HG02623 (cell line): Measurements from ENCODE around the gene CLASP1.
"Not testable (repeated sequence)": the region's sequence is repeated elsewhere in the genome, so short reads cannot be mapped to it uniquely, and the experiment has no call there.

Experiments
- ATAC-seq: cut with Tn5 transposase; IDR thresholded peaks from one replicate; pipeline ENCODE4 v1.9.1; 2021; ENCODE audit warnings: moderate library complexity; ENCODE audit not compliant: unreplicated experiment

CLASP1 gene

GRCh38 chr2:121297866-121298265 lies 351.4 kb downstream of the CLASP1 start:
- not testable (repeated sequence) for ATAC-seq

- peak; percentile 63 for ATAC-seq
Observed at GRCh38 chr2:121297217-121297830, 351.9 kb downstream of the CLASP1 start.

GRCh38 chr2:121295911-121296650 lies 353.2 kb downstream of the CLASP1 start:
- no peak for ATAC-seq

DNA sequence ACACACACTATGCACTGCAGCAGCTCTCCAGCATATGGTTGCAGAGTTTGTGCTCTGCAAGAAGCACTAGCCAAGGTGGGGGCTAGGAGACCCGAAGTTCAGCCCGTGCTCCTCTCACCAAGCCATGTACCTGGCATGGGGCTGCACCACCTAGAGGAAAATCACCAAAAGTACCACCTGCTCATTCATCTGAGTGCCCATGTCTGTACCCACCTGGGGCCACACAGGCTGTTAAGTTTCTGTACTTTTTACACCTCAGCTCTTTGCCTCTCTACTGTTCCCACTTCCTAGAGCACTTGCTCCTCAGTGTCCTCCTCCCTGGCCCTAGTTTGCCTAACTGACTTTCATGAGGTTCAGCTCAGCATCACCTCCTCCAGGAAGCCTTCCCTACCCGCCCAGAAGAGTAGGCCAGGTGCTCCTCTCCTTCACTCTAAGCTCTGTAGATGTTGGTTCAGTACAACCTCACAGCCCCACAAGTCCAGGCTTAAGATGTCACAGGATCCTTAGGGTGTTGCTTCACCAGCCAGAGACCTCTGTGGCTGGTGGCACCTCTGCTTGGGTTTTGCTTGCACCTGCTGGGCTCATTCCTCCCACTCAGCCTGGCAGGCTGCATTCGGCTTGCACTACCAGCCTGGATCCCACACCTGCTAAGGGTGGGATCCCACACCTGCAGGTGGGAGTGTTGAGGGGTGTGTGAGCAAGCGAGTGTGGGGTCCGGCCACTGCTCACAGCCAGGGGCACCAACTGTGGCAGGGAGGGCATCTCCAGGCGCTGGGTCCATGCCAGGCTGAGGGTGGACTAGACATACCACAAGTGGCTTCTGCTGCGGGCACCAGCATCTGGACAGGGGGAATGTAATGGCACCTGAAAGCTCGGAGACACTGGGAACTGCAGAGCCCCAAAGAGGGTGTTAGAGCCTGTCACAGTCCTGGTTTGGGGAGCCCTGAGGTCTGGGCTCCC lies 354.1 kb downstream of the CLASP1 start:
- ATAC-seq, result no peak

DNA sequence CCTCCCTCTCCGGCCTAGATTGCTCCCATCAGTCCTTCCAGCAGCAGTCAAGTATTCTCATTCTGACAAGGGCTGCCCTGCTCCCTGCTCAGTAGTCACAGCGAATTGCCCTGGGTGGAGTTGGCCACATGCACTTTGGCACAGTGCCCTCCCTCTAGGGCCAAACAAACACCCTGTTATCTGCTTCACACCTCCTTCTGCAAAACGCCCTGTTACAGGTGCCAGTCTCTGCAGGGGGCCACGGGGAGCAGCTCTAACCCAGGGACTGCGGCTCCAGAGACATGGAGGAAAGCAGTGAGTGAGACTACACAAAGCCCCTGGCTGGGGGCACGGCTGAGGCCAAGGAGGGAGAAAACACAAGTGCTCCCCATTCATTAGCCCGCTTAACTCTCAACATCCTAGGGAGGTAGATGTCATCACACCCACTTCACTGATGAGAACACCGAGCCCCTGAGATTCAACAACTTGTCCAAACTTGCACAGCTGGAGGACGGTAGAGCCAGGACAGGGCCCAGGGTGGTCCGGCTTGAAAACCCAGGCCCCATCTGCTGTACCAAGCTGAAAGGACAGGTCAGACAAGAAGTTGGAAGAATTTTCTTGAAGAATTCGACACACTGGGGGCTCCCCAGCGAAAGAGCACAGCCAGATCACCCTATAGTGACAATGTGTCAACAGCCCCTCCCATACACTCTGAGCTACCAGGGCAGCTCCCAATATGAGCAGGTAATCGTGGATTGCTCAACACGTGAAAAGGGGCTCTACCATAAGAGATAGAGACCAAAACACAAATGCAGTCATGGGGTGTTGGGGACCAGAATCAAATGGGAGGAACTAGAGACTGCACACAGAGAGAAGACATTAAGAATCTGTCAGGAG lies 355.6 kb downstream of the CLASP1 start:
- ATAC-seq, result no peak

DNA sequence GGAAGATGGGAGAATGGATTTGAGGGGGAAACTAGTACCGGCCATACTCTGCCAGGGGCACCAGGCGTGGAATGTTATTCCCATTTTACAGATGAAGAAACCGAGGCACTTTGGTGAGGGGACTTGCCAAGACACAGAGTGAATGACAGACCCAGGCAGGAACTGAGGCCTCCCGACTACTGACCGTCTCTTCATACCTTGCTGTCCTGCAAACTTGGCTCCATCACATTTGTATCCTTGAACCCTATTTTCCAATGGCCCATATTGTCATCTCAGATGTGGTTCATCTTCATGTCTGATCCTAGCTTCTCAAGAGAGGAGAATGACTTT lies 358.0 kb downstream of the CLASP1 start:
- no peak for ATAC-seq

GRCh38 chr2:121289271-121289670 lies 360.0 kb downstream of the CLASP1 start:
- ATAC-seq, result no peak

GRCh38 chr2:121288454-121289231 lies 360.6 kb downstream of the CLASP1 start:
- no peak for ATAC-seq

GRCh38 chr2:121287956-121288355 lies 361.3 kb downstream of the CLASP1 start:
- ATAC-seq, result no peak
